H1 (cell line): ENCODE results near the gene RRP12.

Experiments used
- BRCA1 ChIP-seq: IDR thresholded peaks from 2 replicates; pipeline ENCODE4 v1.6.1; 2012; ENCODE audit warnings: low read depth, low read length, improper control_type of control experiment
- EZH2 ChIP-seq: fragments of 200-600 bp; sonication (generic); IDR thresholded peaks from 2 replicates; pipeline ENCODE4 v1.7.1; 2012; ENCODE audit warnings: low read depth, mild to moderate bottlenecking, moderate library complexity, low read length, inconsistent platforms; ENCODE audit not compliant: severe bottlenecking
- GABPA ChIP-seq: IDR thresholded peaks from 2 replicates; pipeline ENCODE4 v1.6.1; 2011; ENCODE audit warnings: mild to moderate bottlenecking, low read length, moderate library complexity, borderline replicate concordance; ENCODE audit not compliant: insufficient read depth
- POLR2A ChIP-seq, 2 experiments: IDR thresholded peaks; 1 replicate in 1 of 2; 2 replicates in 1 of 2; pipeline ENCODE4 v1.6.1; 2011; ENCODE audit warnings: low read depth in 2 of 2, low read length in 2 of 2, mild to moderate bottlenecking in 2 of 2; ENCODE audit errors: control extremely low read depth in 1 of 2
- SP1 ChIP-seq: IDR thresholded peaks from 2 replicates; pipeline ENCODE4 v1.6.1; 2011; ENCODE audit warnings: low read depth, low read length
- TF ChIP-seq, protein P1 (sequence below): IDR thresholded peaks from 2 replicates; pipeline ENCODE4 v1.6.1; 2011; ENCODE audit warnings: low read length, improper control_type of control experiment
- TF ChIP-seq, protein P2 (sequence below), 3 experiments: IDR thresholded peaks; 1 replicate in 2 of 3; 2 replicates in 1 of 3; pipeline versions ENCODE4 v1.5.1 to v1.6.1; 2011; ENCODE audit warnings: low read length in 3 of 3, mild to moderate bottlenecking in 3 of 3, inconsistent platforms in 2 of 3, low read depth in 1 of 3, moderate library complexity in 1 of 3; ENCODE audit not compliant: insufficient read depth in 1 of 3; ENCODE audit errors: control extremely low read depth in 1 of 3

DNA sequence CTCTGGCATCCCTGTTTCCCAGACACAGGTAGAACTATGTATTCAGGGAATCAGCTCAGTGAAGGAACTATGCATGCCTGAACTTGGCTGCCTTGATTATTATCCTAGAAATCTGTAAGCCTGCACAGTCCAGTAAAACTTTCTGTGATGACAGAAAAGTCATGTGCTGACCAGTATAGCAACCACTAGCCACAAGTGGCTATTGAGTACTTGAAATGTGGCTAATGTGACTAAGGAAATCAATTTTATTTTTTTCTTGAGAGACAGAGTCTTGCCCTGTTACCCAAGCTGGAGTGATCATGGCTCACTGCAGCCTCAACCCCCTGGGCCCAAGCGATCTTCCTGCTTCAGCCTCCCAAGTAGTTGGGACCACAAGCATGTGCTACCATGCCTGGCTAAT lies 41.1 kb upstream of the RRP12 start:
- TF ChIP-seq, protein P1, sequence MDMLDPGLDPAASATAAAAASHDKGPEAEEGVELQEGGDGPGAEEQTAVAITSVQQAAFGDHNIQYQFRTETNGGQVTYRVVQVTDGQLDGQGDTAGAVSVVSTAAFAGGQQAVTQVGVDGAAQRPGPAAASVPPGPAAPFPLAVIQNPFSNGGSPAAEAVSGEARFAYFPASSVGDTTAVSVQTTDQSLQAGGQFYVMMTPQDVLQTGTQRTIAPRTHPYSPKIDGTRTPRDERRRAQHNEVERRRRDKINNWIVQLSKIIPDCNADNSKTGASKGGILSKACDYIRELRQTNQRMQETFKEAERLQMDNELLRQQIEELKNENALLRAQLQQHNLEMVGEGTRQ: no peak
- no peak for TF ChIP-seq GABPA
- TF ChIP-seq, protein P2, sequence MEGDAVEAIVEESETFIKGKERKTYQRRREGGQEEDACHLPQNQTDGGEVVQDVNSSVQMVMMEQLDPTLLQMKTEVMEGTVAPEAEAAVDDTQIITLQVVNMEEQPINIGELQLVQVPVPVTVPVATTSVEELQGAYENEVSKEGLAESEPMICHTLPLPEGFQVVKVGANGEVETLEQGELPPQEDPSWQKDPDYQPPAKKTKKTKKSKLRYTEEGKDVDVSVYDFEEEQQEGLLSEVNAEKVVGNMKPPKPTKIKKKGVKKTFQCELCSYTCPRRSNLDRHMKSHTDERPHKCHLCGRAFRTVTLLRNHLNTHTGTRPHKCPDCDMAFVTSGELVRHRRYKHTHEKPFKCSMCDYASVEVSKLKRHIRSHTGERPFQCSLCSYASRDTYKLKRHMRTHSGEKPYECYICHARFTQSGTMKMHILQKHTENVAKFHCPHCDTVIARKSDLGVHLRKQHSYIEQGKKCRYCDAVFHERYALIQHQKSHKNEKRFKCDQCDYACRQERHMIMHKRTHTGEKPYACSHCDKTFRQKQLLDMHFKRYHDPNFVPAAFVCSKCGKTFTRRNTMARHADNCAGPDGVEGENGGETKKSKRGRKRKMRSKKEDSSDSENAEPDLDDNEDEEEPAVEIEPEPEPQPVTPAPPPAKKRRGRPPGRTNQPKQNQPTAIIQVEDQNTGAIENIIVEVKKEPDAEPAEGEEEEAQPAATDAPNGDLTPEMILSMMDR (IDR thresholded peaks at IDR 0.05; ENCODE audit: control extremely low read depth in 1 of 3, insufficient read depth in 1 of 3, low read depth in 1 of 3, low read length in 3 of 3): no peak
- TF ChIP-seq BRCA1: no peak
- no peak for TF ChIP-seq EZH2
- no peak for TF ChIP-seq SP1
- TF ChIP-seq POLR2A (IDR thresholded peaks at IDR 0.05; ENCODE audit: control extremely low read depth in 1 of 2, low read depth in 2 of 2, low read length in 2 of 2): no peak
